ENCODE data around the gene MECP2.

DNA sequence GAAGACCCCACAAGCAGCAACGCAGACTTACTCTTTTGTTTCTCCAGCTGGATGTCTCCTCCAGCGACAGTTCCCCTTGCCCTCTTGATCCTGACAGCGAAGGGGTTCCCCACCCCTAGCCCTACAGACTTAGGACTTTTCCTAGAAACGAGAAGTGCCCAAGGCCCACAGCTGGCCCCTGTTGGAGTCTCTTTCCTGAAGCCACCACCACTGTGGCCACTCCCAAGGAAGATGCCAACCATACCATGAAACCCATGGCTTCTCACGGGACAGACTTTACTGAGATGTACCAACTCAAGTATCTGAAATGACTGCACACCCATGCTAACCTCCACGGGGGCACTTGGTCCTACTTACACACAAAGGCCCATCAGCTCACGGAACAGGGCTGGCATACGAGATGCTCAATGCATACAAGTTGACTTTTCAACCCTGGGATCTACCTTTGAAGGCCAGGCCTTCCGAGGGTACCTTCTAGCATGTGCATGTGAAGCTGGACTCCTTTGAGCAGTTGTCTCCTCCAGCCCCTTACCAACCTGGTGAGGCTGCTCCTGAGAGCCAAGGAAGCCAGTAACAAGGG, 76.9 kb downstream of the MECP2 start:
- TF ChIP-seq, protein P1, sequence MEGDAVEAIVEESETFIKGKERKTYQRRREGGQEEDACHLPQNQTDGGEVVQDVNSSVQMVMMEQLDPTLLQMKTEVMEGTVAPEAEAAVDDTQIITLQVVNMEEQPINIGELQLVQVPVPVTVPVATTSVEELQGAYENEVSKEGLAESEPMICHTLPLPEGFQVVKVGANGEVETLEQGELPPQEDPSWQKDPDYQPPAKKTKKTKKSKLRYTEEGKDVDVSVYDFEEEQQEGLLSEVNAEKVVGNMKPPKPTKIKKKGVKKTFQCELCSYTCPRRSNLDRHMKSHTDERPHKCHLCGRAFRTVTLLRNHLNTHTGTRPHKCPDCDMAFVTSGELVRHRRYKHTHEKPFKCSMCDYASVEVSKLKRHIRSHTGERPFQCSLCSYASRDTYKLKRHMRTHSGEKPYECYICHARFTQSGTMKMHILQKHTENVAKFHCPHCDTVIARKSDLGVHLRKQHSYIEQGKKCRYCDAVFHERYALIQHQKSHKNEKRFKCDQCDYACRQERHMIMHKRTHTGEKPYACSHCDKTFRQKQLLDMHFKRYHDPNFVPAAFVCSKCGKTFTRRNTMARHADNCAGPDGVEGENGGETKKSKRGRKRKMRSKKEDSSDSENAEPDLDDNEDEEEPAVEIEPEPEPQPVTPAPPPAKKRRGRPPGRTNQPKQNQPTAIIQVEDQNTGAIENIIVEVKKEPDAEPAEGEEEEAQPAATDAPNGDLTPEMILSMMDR (IDR thresholded peaks at IDR 0.05), result no peak
- no peak for TF ChIP-seq POLR2A (IDR thresholded peaks at IDR 0.05)
